ENCODE results near the gene TRA2A.

The TRA2A gene

GRCh38 chr7:23531794-23532489 lies at the start of gene TRA2A:
Gene TRA2A, minus strand, starts transcription at chr7:23531981. Its CDS starts 157 bp downstream, at chr7:23531824.
- in situ Hi-C loops (cut with HindIII; ENCODE audit: low sequenced_read_pairs), result no loop called here
- DNase-seq (ENCODE audit: low read depth), result peak; percentile 88
- TF ChIP-seq CTCF (IDR thresholded peaks at IDR 0.05; ENCODE audit: low read depth, low read length, missing control alignments), result no peak
- peak within 1 kb of the TSS; percentile 99 for H3K4me3 ChIP-seq (ENCODE audit: low read depth, low read length)

- in situ Hi-C loops (cut with HindIII; ENCODE audit: low sequenced_read_pairs), result loop anchor here (10.0 kb wide), 1 partner anchor 144 kb away; the partner anchor contains the start of gene STK31
- DNase-seq (ENCODE audit: low read depth), result peak; percentile 63
- TF ChIP-seq CTCF (IDR thresholded peaks at IDR 0.05; ENCODE audit: low read depth, low read length, missing control alignments), result peak; percentile 87
- no peak overlapping the region for H3K4me3 ChIP-seq (ENCODE audit: low read depth, low read length)
Observed at GRCh38 chr7:23570592-23571200, 38.9 kb upstream of the TRA2A start.

- in situ Hi-C loops (cut with HindIII; ENCODE audit: low sequenced_read_pairs), result no loop called here
- no peak overlapping the region for H3K4me3 ChIP-seq (ENCODE audit: low read depth, low read length)
- DNase-seq (ENCODE audit: low read depth), result no peak
- TF ChIP-seq CTCF (IDR thresholded peaks at IDR 0.05; ENCODE audit: low read depth, low read length, missing control alignments), result no peak
Observed at GRCh38 chr7:23558303-23558702, 26.5 kb upstream of the TRA2A start.

- in situ Hi-C loops (cut with HindIII; ENCODE audit: low sequenced_read_pairs), result no loop called here
- DNase-seq (ENCODE audit: low read depth), result no peak
- H3K4me3 ChIP-seq (ENCODE audit: low read depth, low read length), result no peak overlapping the region
- TF ChIP-seq CTCF (IDR thresholded peaks at IDR 0.05; ENCODE audit: low read depth, low read length, missing control alignments), result no peak
Observed at GRCh38 chr7:23547662-23548061, 15.9 kb upstream of the TRA2A start.

GRCh38 chr7:23546897-23547572 lies 15.3 kb upstream of the TRA2A start:
- peak; percentile 91 for DNase-seq (ENCODE audit: low read depth)
- TF ChIP-seq CTCF (IDR thresholded peaks at IDR 0.05; ENCODE audit: low read depth, low read length, missing control alignments), result peak; percentile 91
- no peak overlapping the region for H3K4me3 ChIP-seq (ENCODE audit: low read depth, low read length)
- in situ Hi-C loops (cut with HindIII; ENCODE audit: low sequenced_read_pairs), result no loop called here

- in situ Hi-C loops (cut with HindIII; ENCODE audit: low sequenced_read_pairs), result no loop called here
- DNase-seq (ENCODE audit: low read depth), result no peak
- no peak for TF ChIP-seq CTCF (IDR thresholded peaks at IDR 0.05; ENCODE audit: low read depth, low read length, missing control alignments)
- H3K4me3 ChIP-seq (ENCODE audit: low read depth, low read length), result no peak overlapping the region
Observed at GRCh38 chr7:23545493-23545892, 13.7 kb upstream of the TRA2A start.

Data from astrocyte of the cerebellum (primary cell).